ENCODE data around the gene P2RY14.

Gene P2RY14

GRCh38 chr3:151278230-151278629 lies at the start of gene P2RY14:
Gene P2RY14 (minus strand): TSS chr3:151278542. CDS start chr3:151214316, 64,226 bp downstream.
- DNase-seq (ENCODE audit: low read depth): no peak

GRCh38 chr3:151327571-151328198 lies 49.3 kb upstream of the P2RY14 start:
- DNase-seq (ENCODE audit: low read depth): no peak

- no peak for DNase-seq (ENCODE audit: low read depth)
Observed at GRCh38 chr3:151322511-151322910, 44.2 kb upstream of the P2RY14 start.

GRCh38 chr3:151321526-151321925 lies 43.2 kb upstream of the P2RY14 start:
- no peak for DNase-seq (ENCODE audit: low read depth)

- DNase-seq (ENCODE audit: low read depth): no peak
Observed at GRCh38 chr3:151320131-151320530, 41.8 kb upstream of the P2RY14 start.

- no peak for DNase-seq (ENCODE audit: low read depth)
Observed at GRCh38 chr3:151319628-151320027, 41.3 kb upstream of the P2RY14 start.

GRCh38 chr3:151318991-151319390 lies 40.6 kb upstream of the P2RY14 start:
- DNase-seq (ENCODE audit: low read depth): no peak

GRCh38 chr3:151318313-151318712 lies 40.0 kb upstream of the P2RY14 start:
- no peak for DNase-seq (ENCODE audit: low read depth)

- DNase-seq (ENCODE audit: low read depth): no peak
Observed at GRCh38 chr3:151316267-151316991, 38.1 kb upstream of the P2RY14 start, which contains the start of gene GPR87. Gene GPR87 (minus strand): TSS chr3:151316820. CDS start chr3:151300100, 16,720 bp downstream.

GRCh38 chr3:151315846-151316245 lies 37.5 kb upstream of the P2RY14 start:
- no peak for DNase-seq (ENCODE audit: low read depth)

GRCh38 chr3:151315136-151315535 lies 36.8 kb upstream of the P2RY14 start:
- no peak for DNase-seq (ENCODE audit: low read depth)

- DNase-seq (ENCODE audit: low read depth): no peak
Observed at GRCh38 chr3:151314593-151314992, 36.3 kb upstream of the P2RY14 start.

GRCh38 chr3:151314137-151314536 lies 35.8 kb upstream of the P2RY14 start:
- no peak for DNase-seq (ENCODE audit: low read depth)

GRCh38 chr3:151312972-151313371 lies 34.6 kb upstream of the P2RY14 start:
- DNase-seq (ENCODE audit: low read depth): no peak

GRCh38 chr3:151309566-151309965 lies 31.2 kb upstream of the P2RY14 start:
- no peak for DNase-seq (ENCODE audit: low read depth)

- no peak for DNase-seq (ENCODE audit: low read depth)
Observed at GRCh38 chr3:151307583-151308488, 29.5 kb upstream of the P2RY14 start.

GRCh38 chr3:151307131-151307530 lies 28.8 kb upstream of the P2RY14 start:
- no peak for DNase-seq (ENCODE audit: low read depth)

GRCh38 chr3:151306168-151306810 lies 27.9 kb upstream of the P2RY14 start:
- DNase-seq (ENCODE audit: low read depth): no peak

- no peak for DNase-seq (ENCODE audit: low read depth)
Observed at GRCh38 chr3:151305775-151306151, 27.4 kb upstream of the P2RY14 start.

GRCh38 chr3:151305060-151305774 lies 26.9 kb upstream of the P2RY14 start:
- no peak for DNase-seq (ENCODE audit: low read depth)

- DNase-seq (ENCODE audit: low read depth): no peak
Observed at GRCh38 chr3:151303751-151304150, 25.4 kb upstream of the P2RY14 start.

Data from activated gamma-delta T cell treated with anti-CD3 and anti-CD28 coated beads, Interleukin-2, amount 50 U/mL, for 16 hours (primary cell).